HG03439 (cell line): ENCODE measurements around the gene TMEM63A.
A peak's percentile ranks its signal among the peaks of the same experiment; 100 is the strongest.
"Not testable (repeated sequence)": the region's sequence is repeated elsewhere in the genome, so short reads cannot be mapped to it uniquely, and the experiment has no call there.

Experiments used
- ATAC-seq: cut with Tn5 transposase; IDR thresholded peaks from one replicate; pipeline ENCODE4 v1.9.1; 2021; ENCODE audit warnings: mild to moderate bottlenecking, moderate library complexity; ENCODE audit not compliant: unreplicated experiment

The TMEM63A gene

GRCh38 chr1:225909477-225909876 is 27.3 kb upstream of the TMEM63A start:
- ATAC-seq, result no peak

- ATAC-seq, result no peak
Observed at GRCh38 chr1:225908773-225909172, 26.6 kb upstream of the TMEM63A start.

DNA sequence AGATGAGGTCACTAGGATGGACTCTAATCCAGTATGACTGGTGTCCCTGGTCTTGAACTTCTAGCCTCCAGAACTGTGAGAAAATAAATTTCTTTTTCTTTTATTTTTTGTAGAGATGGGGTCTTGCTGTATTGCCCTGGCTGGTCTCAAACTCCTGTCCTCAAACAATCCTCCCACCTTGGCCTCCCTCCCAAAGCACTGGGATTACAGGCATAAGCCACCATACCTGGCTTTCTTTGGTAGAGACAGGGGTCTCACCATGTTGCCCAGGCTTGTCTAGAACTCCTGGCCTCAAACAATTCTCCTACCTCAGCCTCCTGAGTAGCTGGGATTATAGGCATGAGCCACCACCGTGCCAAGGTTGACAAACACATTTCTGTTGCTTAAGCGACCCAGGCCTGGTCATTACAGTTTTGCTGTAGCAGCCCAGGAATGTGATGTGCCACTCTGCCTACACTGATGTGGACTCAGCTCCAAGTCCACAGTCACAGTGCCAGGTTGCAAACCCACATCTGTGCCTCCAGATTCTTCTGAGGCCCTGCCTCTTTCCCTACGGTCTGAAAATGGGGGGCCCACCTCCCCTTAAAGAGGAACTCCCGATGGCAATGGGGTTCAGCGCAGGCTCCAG is 25.9 kb upstream of the TMEM63A start:
- ATAC-seq, result no peak

DNA sequence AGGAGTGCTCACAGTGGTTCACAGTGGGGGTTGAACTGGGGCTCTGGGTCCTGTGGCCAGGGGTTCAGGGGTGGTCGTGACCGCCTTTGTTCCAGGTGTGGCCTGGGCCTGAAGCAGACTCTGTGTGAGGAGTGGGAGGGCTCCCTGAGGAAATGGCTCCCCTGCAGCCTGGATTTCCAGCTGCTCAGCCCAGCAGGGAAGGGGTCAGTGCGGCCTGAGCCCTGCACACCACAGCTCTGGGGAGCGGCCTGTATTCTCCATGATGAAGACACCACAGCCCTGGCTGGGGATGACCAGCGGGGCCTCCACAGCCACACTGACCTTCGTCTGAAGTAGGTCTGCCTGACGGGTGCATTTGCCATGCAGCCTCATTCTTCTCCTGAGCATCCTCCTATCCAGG is 25.2 kb upstream of the TMEM63A start:
- no peak for ATAC-seq

- no peak for ATAC-seq
Observed at GRCh38 chr1:225906467-225906866, 24.3 kb upstream of the TMEM63A start.

DNA sequence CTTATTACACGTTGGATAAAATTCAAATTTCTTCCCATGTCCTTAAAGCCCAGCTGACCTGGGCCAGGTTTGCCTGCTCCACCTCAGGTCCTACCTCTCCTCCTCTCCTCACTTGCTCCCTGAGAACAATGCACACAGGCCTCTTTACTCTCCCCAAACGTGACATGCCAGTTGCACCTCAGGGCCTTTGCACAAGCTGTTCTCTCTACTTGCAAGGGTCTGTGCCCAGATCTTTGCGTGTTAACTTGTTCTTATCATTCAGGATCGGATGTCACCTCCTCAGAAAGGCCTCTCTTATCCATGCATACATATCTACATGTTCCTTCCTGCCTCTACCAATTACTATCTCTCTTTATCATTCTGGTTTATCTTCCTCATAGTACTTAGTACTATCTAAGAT is 21.4 kb upstream of the TMEM63A start:
- ATAC-seq, result no peak

GRCh38 chr1:225899044-225899925 is 17.1 kb upstream of the TMEM63A start:
- no peak for ATAC-seq

DNA sequence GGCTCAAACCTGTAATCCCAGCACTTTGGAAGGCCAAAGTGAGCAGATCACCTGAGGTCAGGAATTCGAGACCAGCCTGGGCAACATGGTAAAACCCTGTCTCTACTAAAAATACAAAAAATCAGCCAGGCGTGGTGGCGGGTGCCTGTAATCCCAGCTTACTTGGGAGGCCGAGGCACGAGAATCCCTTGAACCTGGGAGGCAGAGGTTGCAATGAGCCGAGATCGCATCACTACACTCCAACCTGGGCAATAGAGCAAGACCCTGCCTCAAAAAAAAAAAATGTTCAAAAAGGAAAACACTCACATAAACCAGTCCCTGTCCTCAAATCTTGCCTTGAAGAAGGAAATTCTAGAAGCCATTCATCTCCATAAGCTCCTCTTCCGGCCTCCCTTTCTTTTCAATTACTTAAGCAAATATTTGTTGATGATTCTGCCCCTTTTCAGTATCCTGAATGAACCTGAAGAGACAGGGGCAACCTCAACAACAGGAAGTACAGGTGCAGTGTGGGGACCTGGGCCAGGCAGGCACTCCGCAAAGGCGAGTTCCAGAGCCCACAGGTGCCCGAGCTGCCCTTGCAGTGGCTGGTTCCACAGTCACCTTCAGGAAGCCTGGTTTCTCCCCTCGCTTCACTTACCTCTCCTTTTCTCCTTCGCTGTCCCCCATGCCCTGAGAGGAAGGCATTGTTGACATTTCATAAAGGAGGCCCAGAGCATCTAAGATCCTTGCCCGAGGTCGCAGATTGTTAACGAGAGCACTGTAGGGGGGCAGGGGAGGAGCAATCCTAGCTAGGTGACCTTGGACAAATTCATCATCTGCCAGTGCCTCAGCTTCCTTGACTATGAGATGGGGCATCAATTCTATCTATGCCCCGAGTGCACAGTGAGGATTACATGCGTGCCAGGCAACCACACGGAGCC is 15.7 kb upstream of the TMEM63A start:
- ATAC-seq, result no peak

GRCh38 chr1:225896937-225897549 is 14.9 kb upstream of the TMEM63A start:
- peak; percentile 100 for ATAC-seq

DNA sequence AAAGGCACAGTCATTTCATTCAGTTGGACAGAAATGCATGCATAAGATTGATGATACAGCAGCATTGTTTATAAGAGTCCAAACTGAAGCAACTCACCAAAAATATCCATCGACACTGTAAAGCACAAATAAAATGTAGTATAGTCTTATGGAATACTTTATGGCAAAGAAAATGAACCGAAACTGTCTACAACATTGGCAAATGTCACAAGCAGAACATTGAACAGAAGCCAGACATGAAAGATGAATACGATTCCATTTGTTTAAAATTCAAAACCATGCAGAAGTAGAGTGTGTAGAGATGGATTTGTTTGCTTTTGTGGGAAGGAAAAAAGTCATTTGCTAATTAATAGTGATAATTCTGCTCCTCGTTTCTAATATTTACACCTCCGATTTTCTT is 14.3 kb upstream of the TMEM63A start:
- ATAC-seq, result no peak

DNA sequence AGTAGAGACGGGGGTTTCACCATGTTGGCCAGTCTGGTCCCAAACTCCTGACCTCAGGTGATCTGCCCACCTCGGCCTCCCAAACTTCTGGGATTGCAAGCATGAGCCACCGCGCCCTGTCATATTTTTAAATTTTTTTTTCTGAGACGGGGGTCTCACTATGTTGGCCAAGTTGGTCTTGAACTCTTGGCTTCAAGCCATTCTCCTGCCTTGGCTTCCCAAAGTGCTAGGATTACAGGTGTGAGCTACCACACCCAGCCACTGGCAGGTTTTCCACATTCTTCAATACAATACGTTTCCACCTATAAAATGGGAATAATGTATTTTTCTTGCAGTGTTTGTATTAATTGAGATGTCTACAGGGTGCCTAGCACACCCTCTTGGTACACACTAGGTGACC is 10.1 kb upstream of the TMEM63A start:
- no peak for ATAC-seq

DNA sequence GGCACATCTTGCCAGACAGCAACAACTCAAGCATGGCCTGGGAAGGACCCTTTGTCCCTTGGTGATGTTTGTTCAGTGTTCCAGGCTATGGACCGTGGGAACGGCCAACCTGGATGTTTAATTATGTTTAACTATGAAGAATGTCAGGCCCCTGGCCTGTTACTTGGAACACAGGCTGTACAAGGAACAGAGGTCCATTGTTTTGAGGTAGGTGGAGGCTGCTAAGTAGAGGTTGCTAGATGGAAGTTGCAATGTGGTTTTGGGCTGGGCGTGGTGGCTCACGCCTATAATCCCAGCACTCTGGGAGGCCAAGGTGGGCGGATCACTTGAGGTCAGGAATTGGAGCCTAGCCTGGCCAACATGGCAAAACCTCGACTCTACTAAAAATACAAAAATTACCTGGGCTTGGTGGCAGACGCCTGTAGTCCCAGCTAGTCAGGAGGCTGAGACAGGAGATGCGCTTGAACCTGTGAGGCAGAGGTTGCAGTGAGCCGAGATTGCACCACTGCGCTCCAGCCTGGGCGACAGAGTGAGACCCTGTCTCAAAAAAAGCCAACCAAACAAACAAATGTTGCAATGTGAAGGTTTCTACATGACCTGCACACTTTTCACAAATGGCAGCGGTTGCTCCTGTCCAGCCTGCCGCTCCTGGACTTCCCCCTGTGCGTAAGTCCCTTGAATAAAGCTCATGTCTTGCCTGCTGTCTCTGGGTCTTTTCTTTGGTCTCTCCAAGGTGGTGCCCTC is 9.2 kb upstream of the TMEM63A start:
- ATAC-seq, result no peak

DNA sequence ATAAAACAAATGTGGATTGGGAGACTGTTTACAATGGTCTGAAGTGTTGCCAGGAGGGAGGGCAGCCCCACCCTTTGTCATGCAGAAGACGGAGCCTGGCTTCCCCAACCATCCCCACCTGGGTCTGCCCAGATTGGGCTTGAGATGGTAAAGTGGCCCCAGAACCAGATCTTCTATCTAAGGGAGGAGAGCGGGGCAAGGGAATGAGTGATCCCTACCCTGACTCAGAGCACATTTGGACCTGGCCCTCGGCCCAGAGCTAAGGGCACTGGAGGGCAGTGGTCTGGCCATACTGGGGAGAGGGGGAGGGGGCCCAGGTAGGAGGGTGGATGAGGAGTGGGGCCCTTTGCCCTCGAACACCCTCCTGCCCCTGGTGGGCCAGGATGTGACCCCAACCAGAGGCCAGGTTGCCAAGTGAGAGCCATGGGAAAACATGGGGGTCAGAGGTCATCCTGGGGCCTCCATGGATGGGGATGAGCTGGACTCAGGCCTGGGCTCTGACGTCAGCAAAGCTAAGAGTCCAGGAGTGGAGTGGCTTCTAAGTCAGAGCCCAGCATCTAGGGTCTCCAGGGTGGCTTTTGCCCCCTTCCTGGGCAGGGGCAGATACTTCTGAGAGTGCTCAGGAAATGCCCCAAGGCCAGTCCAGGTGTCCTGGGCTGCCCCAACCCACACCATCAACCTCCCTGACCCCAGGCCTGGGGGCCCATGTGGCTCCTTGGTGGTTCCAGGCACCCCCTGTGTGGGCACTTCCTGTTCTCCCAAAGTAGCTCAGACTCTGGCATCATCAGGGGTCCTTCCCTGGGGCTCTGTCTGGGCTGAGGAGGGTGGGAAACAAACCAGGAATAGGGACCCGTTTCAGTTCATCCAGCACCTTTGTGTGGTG is 8.4 kb upstream of the TMEM63A start:
- no peak for ATAC-seq

DNA sequence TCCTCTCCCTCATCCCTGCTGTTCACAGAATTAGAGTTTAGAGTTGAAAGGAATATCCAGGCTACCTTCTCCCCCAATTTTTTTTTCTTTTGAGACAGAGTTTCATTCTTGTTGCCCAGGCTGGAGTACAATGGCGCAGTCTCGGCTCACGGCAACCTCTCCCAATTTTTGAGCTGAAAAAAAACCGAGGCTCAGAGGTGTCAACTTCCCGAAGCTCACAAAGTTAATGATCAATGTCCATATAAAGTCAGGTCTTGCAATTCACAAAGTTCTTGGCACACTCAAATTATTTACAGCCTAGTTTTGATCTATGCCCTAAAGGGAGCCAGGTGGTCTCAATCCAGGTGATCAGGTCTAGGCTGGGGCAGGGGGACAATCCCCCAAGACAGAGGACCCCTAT is 7.6 kb upstream of the TMEM63A start:
- no peak for ATAC-seq

DNA sequence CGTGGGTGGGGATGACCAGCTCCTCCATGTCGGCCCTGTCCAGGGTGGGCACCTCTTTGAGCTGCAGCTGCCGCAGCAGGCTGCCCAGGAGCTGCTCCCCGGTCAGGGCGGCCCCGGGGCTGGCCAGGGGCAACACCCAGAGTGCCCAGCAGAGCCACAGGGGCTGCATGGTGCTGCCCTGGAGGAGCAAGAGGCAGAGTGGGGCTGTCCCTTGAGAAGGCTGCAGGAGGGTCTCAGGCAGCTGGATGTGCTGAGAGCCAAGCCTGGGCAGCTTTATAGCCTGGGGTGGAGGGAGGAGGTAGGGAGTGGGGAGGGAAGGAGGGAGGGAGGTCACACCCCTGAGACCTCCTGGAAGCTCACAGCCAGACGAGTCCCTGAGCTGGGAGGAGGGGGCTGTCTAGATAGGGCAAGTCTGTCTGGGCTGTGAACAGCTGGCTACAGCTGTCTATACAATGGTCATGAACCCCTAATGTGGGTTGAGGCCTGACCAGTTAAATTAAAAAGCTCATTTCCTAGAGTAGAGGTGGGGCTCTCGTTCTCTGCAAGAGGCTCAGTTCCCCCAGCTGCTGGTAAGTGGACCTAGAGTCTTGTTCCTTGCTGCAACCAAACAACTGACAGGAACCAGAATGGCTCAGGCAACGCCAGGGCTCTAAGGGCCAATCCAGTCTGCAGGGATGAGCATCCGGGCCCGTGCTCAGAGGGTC is 6.9 kb upstream of the TMEM63A start, which contains the start of gene LEFTY1:
Gene LEFTY1 (minus strand): TSS at position 249 of the 704 bp plus-strand sequence. CDS start 80 bp downstream, at position 169.
- no peak for ATAC-seq

DNA sequence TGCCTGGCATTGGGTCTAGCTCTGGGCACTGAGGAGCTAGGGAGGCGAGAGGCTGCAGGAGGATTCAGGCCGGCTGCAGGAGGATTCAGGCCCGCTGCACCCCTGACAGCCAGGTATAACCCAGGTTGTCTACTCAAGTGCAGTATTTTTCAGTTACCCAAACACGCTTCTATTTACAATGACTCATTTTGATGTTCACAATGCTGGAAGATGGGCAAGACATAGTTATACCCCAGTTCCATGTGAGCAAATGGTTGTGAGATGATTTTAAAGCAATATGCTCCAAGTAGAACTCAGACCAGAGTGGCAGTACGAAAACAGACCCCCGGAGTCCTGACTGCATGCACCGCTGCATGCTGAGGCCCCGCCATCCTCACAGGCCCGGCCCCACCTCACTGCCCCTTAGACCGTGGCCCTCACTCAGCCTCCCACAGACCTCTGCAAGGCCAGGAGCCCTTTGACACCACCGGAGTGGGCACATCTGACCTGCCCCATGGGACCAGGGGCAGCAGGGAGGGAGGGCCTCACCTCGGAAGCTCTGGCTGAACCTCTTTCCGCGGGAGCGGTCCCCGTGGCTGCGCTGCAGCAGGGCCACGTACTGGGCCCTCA is 6.2 kb upstream of the TMEM63A start:
- ATAC-seq, result no peak

DNA sequence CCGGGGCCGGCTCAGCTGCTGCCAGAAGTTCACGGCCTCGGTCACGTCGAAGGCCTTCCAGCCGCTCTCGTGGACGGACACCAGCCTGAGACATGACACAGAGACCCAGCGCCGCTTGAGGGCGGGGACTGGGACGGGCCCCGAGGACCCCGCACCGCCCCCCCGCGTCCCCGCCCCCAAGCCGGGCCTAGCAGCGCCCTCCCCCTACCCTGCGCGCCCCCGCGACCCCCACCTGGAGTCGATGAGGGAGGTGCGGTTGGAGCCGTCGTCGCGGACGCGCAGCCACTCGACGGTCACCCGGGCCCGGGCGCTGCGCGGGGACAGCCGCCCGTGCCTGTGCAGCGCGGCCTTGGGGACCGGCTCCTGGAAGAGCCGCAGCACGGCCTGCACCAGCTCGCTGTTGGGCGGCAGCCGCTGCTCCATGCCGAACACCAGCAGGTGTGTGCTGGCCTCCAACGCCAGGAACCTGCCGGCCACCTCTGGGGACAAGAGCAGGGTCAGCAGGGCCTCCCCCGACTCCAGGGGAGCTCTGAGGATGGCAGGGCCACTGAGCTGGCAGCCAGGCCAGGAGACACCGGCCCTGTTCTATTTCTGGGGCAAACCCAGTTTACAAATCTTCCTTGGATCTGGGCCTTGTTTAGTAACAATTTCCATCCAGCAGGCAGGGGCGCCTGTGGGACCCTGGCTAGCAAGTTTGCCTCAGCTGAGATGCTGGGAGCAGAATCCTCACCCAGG is 5.5 kb upstream of the TMEM63A start:
- not testable (repeated sequence) for ATAC-seq

- no peak for ATAC-seq
Observed at GRCh38 chr1:225887030-225887314, 4.8 kb upstream of the TMEM63A start.
